Adrenal gland (tissue), 12 donors: ENCODE measurements around the gene HTRA3. TPM values are rescaled to one million over a fixed set of nuclear protein-coding genes. Genes with fewer than 3 reads are reported as not detected.
"Not testable (repeated sequence)": the region's sequence is repeated elsewhere in the genome, so short reads cannot be mapped to it uniquely, and the experiment has no call there.

ENCODE experiments used
- DNase-seq, 7 donors: peaks; one replicate each; pipeline ENCODE4 v3.0.0-alpha.2; 2019 to 2020
- H3K27ac ChIP-seq, 5 donors: fragments of 200-600 bp; sonication (generic) in 4 of 5; 1 replicate in 3 of 5; 2 replicates in 2 of 5; pipeline versions ENCODE4 v1.5.1 to v1.8.0; 2016 to 2020; ENCODE audit warnings: mild to moderate bottlenecking in 1 of 5
- H3K27me3 ChIP-seq: fragments of 200-600 bp; 2 replicates; pipeline ENCODE4 v1.8.0; 2021
- H3K36me3 ChIP-seq, 2 donors: fragments of 200-600 bp; replicated peaks in 1 of 2; 1 replicate in 1 of 2; 2 replicates in 1 of 2; pipeline versions ENCODE4 v1.5.1 to v1.8.0; 2018 to 2022
- H3K4me1 ChIP-seq, 2 donors: fragments of 200-600 bp; replicated peaks in 1 of 2; 1 replicate in 1 of 2; 2 replicates in 1 of 2; pipeline versions ENCODE4 v1.5.1 to v1.8.0; 2018 to 2021
- H3K4me3 ChIP-seq, 4 donors: fragments of 200-600 bp; sonication (generic) in 3 of 4; one replicate each; pipeline ENCODE4 v1.5.1; 2016 to 2018
- H3K9me3 ChIP-seq, 3 donors: fragments of 200-600 bp; sonication (generic) in 1 of 3; replicated peaks in 1 of 3; 1 replicate in 2 of 3; 2 replicates in 1 of 3; pipeline versions ENCODE4 v1.5.1 to v1.8.0; 2016 to 2021
- CTCF ChIP-seq, 6 experiments: fragments of 450-650 bp in 4 of 6; fragments of 200-600 bp in 2 of 6; sonication (generic) in 1 of 6; IDR thresholded peaks; 1 replicate in 5 of 6; 2 replicates in 1 of 6; pipeline versions ENCODE4 v1.5.1 to v1.8.0; 2016 to 2021; ENCODE audit warnings: antibody characterized with exemption in 6 of 6, mild to moderate bottlenecking in 2 of 6, moderate library complexity in 1 of 6
- POLR2A ChIP-seq, 2 donors: fragments of 450-650 bp; IDR thresholded peaks; one replicate each; pipeline ENCODE4 v1.6.1; 2017; ENCODE audit warnings: antibody characterized with exemption in 2 of 2, mild to moderate bottlenecking in 2 of 2, moderate library complexity in 1 of 2
- WGBS, 4 donors: extraction: QIAGEN DNeasy Blood & Tissue Kit in 2 of 4; methylation state at CpG; one replicate each; pipeline versions ENCODE4 v1.1.5 to v1.1.7; 2013 to 2017; 5-methylcytosine and 5-hydroxymethylcytosine counted together
- intact Hi-C, 2 donors: fragments of 100-400 bp; cut with DNase I; formaldehyde crosslinking; loops; one replicate each; pipeline versions ENCODE4 v1.14.1 to v1.15.0; 2022 to 2023
- polyA plus RNA-seq, 3 donors: library from polyadenylated mRNA; stranded (reverse); fragments of 200-250 nt in 2 of 3; fragments of 350-450 nt in 1 of 3; fragmentation: Illumina TruSeq in 1 of 3; extraction: RNeasy Lipid Tissue Mini Kit (QIAGEN cat#74804) in 1 of 3; gene quantifications; one replicate each; pipeline ENCODE4 v1.2.3, GENCODE V29; 2013 to 2014
- total RNA-seq, 9 donors: library from RNA; depleted of rRNA in 4 of 9; stranded (reverse); fragments of >200 nt in 4 of 9; fragments of 120-200 nt in 1 of 9; fragmentation: NEBNext Ultra II Directional in 1 of 9; extraction: Animal tissue kit (Norgen Biotek cat#: 25700) in 1 of 9; gene quantifications; one replicate each; pipeline versions ENCODE4 v1.1.0 to v1.2.4, GENCODE V29; 2013 to 2023
- donor health status: healthy with polysubstance abuse.
- donor health status: Bipolar disorder and iron deficiency.
- donor health status: DM: yes; HTN: yes; CAD: no.
- donor health status: DM: no; HTN: no; CAD: no.
- donor health status: DM: no; HTN: no; CAD: no.
- donor health status: DM: yes; HTN: yes; CAD: no.

Gene HTRA3
- total and polyA plus RNA-seq, 12 donors = 1.6 to 14.0 (median 4.2) TPM

- Histone ChIP-seq H3K9me3 (no peaks in the 10 kb centered on the region), H3K36me3 (no peaks in the 10 kb centered on the region), H3K27ac (no peak overlapping the region), H3K4me3 (no peak overlapping the region), H3K27me3 (peaks cover 5% of the 10 kb centered on the region), H3K4me1 (no peaks in the 10 kb centered on the region)
- peak in 1 of 7 donors; percentile 7 for DNase-seq
- intact Hi-C loops = no loop called here
- no peak for TF ChIP-seq POLR2A (IDR thresholded peaks at IDR 0.05)
- TF ChIP-seq CTCF (IDR thresholded peaks at IDR 0.05) = no peak
- WGBS, 4 donors = 84 to 89% (median 86%) methylated on average over 37 to 39 of the region's 39 CpGs
Measured at GRCh38 chr4:8345946-8346814, 76.6 kb downstream of the HTRA3 start.

- H3K4me1 ChIP-seq = no peaks in the 10 kb centered on the region
- intact Hi-C loops = no loop called here
- no peak overlapping the region for H3K4me3 ChIP-seq
- TF ChIP-seq CTCF (IDR thresholded peaks at IDR 0.05) (no peak), POLR2A (IDR thresholded peaks at IDR 0.05) (no peak)
- WGBS, 4 donors = 41 to 63% (median 56%) methylated on average over 7 to 16 of the region's 16 CpGs
- DNase-seq = peak in 1 of 7 donors; percentile 11
- H3K9me3 ChIP-seq = no peaks in the 10 kb centered on the region
- H3K27me3 ChIP-seq = peaks cover 5% of the 10 kb centered on the region
- H3K27ac ChIP-seq = no peak overlapping the region
- H3K36me3 ChIP-seq = no peaks in the 10 kb centered on the region
Measured at GRCh38 chr4:8346838-8347605, 77.5 kb downstream of the HTRA3 start.

DNA sequence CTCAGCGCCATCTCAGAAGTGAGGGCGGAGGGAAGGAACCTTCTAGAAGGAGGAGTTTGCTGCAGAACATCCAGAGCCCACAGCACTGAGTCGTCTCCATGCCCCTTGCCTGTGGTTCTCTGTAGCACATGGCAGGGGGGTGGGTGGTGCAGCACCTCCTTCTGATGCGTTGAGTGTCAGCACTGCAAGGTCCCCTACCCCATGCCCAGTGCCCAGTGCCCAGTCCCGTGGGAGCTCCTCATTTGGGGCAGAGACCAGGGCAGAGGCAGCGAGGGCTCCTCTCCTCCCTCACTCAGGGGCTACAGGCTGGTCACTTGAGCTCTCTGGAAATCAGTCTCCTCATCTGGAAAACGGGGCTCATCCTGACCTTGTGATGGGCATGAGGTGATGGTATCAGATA is 78.1 kb downstream of the HTRA3 start:
- 75 to 84% (median 80%) methylated on average over 4 to 7 of the region's 7 CpGs for WGBS, 4 donors
- H3K27me3 ChIP-seq = peaks cover 5% of the 10 kb centered on the region
- DNase-seq = peak in 1 of 7 donors; percentile 2
- intact Hi-C loops = no loop called here
- TF ChIP-seq POLR2A (IDR thresholded peaks at IDR 0.05) = no peak
- no peak for TF ChIP-seq CTCF (IDR thresholded peaks at IDR 0.05)
- no peaks in the 10 kb centered on the region for H3K9me3 ChIP-seq
- H3K4me1 ChIP-seq = no peaks in the 10 kb centered on the region
- H3K27ac ChIP-seq = no peak overlapping the region
- no peak overlapping the region for H3K4me3 ChIP-seq
- H3K36me3 ChIP-seq = no peaks in the 10 kb centered on the region

DNA sequence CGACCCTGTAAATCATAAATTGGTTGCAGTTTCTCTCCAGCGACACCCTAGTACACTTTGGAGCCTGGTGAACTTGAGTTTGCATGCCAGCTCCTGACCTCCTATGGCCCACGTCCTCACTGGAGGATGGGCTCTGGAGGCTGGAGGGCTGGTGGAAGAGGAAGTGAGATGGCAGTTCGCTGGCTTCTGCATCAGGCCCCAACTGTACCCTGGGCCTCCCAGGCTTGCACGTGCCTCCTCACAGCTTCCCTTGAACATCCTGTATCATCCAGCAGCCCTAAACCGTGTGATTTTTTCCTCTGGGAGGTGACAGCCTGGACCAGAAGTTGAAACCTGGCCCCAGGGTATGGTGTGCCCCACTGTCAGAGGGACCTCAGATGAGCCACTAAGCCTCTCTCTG is 78.5 kb downstream of the HTRA3 start:
- Histone ChIP-seq H3K4me1 (no peaks in the 10 kb centered on the region), H3K27me3 (peaks cover 5% of the 10 kb centered on the region), H3K27ac (no peak overlapping the region), H3K4me3 (no peak overlapping the region), H3K36me3 (no peaks in the 10 kb centered on the region), H3K9me3 (no peaks in the 10 kb centered on the region)
- intact Hi-C loops = no loop called here
- 52 to 79% (median 66%) methylated on average over 6 of the region's 6 CpGs for whole genome bisulfite sequencing, 4 donors
- no peak for TF ChIP-seq POLR2A (IDR thresholded peaks at IDR 0.05)
- no peak for TF ChIP-seq CTCF (IDR thresholded peaks at IDR 0.05)
- DNase-seq = peak in 1 of 7 donors; percentile 2

GRCh38 chr4:8349236-8349635 is 79.7 kb downstream of the HTRA3 start:
- intact Hi-C loops, H3K27ac ChIP-seq, H3K36me3 ChIP-seq, H3K4me1 ChIP-seq, H3K9me3 ChIP-seq, H3K27me3 ChIP-seq, H3K4me3 ChIP-seq: not testable (repeated sequence)
- DNase-seq = peak in 1 of 7 donors; percentile 7
- 87 to 92% (median 91%) methylated on average over 11 of the region's 11 CpGs for WGBS, 4 donors
